Measurements from ENCODE around the gene DNAH2. TPM values are rescaled to one million over a fixed set of nuclear protein-coding genes. Genes with fewer than 3 reads are reported as not detected.

Gene DNAH2
- total RNA-seq, 1 experiment from 2014 or later: under 0.01 TPM

DNA sequence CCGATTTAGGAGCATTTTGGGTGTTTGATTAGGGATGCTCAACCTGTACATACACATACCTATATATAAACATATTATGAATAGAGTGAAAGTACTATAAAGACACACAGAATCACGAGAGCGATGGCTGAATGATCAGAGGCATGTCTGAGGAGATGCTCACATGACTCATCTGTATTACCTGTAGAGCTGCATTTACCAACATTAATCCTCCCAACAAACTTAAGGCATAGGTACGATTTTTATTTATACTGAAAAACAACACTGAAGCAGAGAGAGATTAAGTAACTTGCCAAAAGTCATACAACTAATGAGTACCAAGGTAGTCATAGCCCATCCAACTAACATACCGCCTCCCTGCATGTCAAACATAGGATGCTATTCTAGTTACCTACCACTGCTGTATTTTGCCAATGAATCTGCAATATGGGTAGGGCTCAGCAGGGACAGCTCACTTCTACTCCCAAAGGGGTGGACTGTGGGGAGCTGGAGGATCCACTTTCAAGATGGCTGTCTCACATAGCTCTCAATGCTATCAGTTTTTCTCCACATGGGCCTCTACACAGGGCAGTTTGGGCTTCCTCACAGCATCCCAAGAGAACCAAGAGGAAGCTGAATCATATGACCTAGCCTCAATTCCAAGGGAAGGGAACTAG is 147.6 kb downstream of the DNAH2 start:
- no peak for DNase-seq (ENCODE audit: low read depth)

DNA sequence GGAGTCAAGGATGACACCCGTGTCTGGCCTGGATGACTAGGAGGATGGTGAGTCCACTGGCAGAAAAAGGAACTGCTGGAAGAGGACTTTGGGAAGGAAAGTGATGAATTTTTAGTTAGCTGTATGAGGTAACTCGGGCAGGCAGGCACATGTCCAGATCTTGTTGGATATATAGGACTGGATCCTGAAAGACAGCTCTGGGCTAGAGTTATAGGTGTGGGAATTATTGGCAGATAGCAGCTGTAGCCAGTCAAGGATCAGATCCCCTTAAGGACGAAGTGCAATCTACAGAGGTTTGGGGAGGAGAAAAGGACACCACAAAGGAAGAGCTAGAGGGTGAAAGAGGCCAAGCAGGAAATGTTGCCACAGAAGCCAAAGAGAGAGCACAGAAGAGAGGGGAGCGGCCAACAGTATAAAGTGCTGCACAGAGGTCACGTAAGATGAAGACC is 150.4 kb downstream of the DNAH2 start:
- no peak for DNase-seq (ENCODE audit: low read depth)

GRCh38 chr17:7873051-7873450 is 155.5 kb downstream of the DNAH2 start:
- no peak for DNase-seq (ENCODE audit: low read depth)

DNA sequence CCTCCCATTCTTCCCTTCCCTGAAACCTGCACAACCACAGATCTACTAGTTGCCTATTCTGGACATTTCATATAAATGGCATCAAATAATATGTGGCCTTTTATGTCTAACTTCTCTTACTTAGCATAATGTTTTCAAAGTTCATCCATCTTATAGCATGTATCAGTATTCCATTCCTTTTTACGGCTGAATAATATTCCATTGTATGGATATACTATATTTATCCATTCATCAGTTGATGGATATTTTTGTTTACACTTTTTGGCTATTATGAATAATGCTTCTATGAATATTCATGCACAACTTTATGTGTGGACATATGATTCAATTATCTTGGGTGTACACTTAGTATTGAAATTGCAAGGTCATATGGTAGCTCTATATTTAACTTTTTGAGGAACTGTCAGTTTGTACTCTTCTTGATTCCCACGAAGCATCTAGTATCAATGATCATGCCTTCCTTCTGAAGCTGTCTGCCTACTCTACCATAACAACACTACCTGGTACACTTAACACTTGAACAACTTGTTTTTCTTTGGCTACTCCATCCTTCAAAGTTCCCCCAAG is 158.3 kb downstream of the DNAH2 start:
- no peak for DNase-seq (ENCODE audit: low read depth)

DNA sequence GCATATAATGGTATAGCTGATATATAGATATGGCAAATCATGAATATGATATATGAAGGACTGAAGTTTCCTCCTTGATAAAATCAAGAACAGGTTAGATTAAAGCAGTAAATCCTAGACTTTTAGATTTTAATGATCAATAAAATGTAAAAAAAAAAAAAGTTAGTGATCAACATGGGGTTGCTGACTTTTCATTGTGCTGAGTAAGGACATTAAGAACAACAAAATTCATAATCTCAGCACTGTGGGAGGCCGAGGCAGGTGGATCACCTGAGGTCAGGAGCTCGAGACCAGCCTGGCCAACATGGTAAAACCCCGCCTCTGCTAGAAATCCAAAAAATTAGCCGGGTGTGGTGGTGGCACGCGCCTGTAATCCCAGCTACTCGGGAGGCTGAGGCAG is 160.7 kb downstream of the DNAH2 start:
- DNase-seq (ENCODE audit: low read depth): no peak

DNA sequence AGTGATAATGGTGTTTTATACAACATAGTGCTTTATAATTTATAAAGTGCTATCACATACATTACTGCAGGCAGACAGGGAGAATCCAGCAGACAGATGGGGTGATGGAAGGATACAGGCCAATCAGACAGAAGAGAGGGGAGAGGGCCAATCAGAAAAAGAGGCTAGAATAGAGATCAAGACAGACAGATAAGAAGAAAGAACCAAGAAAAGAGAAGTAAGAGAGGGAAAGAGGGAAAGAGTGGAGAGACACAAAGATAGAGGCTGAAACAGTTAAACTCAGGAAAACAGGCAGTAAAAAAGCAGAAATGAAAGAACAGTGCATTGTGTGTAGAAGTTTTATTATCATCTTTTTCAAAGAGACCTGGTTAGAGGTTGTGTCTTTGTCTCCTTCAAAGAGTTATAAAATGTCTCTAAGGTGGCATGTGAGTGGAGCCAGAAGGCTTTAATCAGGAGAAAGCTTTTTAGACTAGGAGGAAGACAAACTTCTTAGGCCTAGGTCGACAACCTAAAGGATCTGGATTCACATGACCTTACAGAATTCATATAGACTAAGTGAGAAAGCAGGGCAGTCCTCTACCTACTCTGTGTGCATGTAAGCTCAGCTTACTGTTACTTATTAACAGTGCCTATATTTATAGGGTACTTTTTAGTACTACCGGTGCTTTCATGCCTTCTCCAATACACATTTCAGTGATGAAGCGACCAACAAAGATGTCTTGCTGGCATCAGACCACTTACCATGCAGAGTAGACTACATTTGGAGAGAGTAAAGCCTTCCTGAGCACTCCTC is 162.7 kb downstream of the DNAH2 start:
- DNase-seq (ENCODE audit: low read depth): no peak

- no peak for DNase-seq (ENCODE audit: low read depth)
Measured at GRCh38 chr17:7881276-7882054, 163.9 kb downstream of the DNAH2 start.

GRCh38 chr17:7882068-7882467 is 164.5 kb downstream of the DNAH2 start:
- no peak for DNase-seq (ENCODE audit: low read depth)

GRCh38 chr17:7882629-7883028 is 165.1 kb downstream of the DNAH2 start:
- no peak for DNase-seq (ENCODE audit: low read depth)

Other genes starting within 250 kb of the DNAH2 start
- 6.1 and 6.5 TPM in 2 replicates for gene ZBTB4, start 238.1 kb upstream of the DNAH2 start, total RNA-seq (2014; rRNA removed; shearing (Covaris generic))
- gene SLC35G6, start 236.3 kb upstream of the DNAH2 start, total RNA-seq (2014; rRNA removed; shearing (Covaris generic)): 0.06 TPM in 1 of 2 replicates, not detected in the other
- 56.2 and 74.4 TPM in 2 replicates for gene POLR2A, start 233.4 kb upstream of the DNAH2 start, total RNA-seq (2014; rRNA removed; shearing (Covaris generic))
- 1.6 and 6.4 TPM in 2 replicates for gene TNFSF12, start 168.7 kb upstream of the DNAH2 start, total RNA-seq (2014; rRNA removed; shearing (Covaris generic))
- 1.9 TPM in 1 of 2 replicates, not detected in the other for gene TNFSF13, start 159.0 kb upstream of the DNAH2 start, total RNA-seq (2014; rRNA removed; shearing (Covaris generic))
- 92.2 and 104 TPM in 2 replicates for gene SENP3, start 155.8 kb upstream of the DNAH2 start, total RNA-seq (2014; rRNA removed; shearing (Covaris generic))
- 13.8 and 15.0 TPM in 2 replicates for gene CD68, start 138.1 kb upstream of the DNAH2 start, total RNA-seq (2014; rRNA removed; shearing (Covaris generic))
- 183 and 266 TPM in 2 replicates for gene MPDU1, start 133.9 kb upstream of the DNAH2 start, total RNA-seq (2014; rRNA removed; shearing (Covaris generic))
- 0.57 TPM in 1 of 2 replicates, not detected in the other for gene SOX15, start 127.7 kb upstream of the DNAH2 start, total RNA-seq (2014; rRNA removed; shearing (Covaris generic))
- gene FXR2, start 102.8 kb upstream of the DNAH2 start, total RNA-seq (2014; rRNA removed; shearing (Covaris generic)): 60.5 and 87.4 TPM in 2 replicates
- gene SAT2, start 89.9 kb upstream of the DNAH2 start, total RNA-seq (2014; rRNA removed; shearing (Covaris generic)): 24.0 and 71.8 TPM in 2 replicates
- 0.69 TPM in 1 of 2 replicates, not detected in the other for gene SHBG, start 87.6 kb upstream of the DNAH2 start, total RNA-seq (2014; rRNA removed; shearing (Covaris generic))
- not detected in 2 replicates for gene ATP1B2, start 66.8 kb upstream of the DNAH2 start, total RNA-seq (2014; rRNA removed; shearing (Covaris generic))
- 47.8 and 70.9 TPM in 2 replicates for gene TP53, start 30.3 kb upstream of the DNAH2 start, total RNA-seq (2014; rRNA removed; shearing (Covaris generic))
- 33.7 and 41.4 TPM in 2 replicates for gene WRAP53, start 29.3 kb upstream of the DNAH2 start, total RNA-seq (2014; rRNA removed; shearing (Covaris generic))
- 1.0 and 2.1 TPM in 2 replicates for gene EFNB3, start 12.5 kb upstream of the DNAH2 start, total RNA-seq (2014; rRNA removed; shearing (Covaris generic))
- gene KDM6B, start 116.5 kb downstream of the DNAH2 start, total RNA-seq (2014; rRNA removed; shearing (Covaris generic)): 0.11 and 0.60 TPM in 2 replicates
- gene TMEM88, start 137.3 kb downstream of the DNAH2 start, total RNA-seq (2014; rRNA removed; shearing (Covaris generic)): 0.46 TPM in 1 of 2 replicates, not detected in the other
- 99.2 and 136 TPM in 2 replicates for gene NAA38, start 139.8 kb downstream of the DNAH2 start, total RNA-seq (2014; rRNA removed; shearing (Covaris generic))
- 5.5 and 6.7 TPM in 2 replicates for gene CYB5D1, start 140.3 kb downstream of the DNAH2 start, total RNA-seq (2014; rRNA removed; shearing (Covaris generic))
- gene CHD3, start 171.0 kb downstream of the DNAH2 start, total RNA-seq (2014; rRNA removed; shearing (Covaris generic)): 27.5 and 31.8 TPM in 2 replicates
- gene RNF227, start 198.5 kb downstream of the DNAH2 start, total RNA-seq (2014; rRNA removed; shearing (Covaris generic)): 0.54 and 1.6 TPM in 2 replicates
- gene KCNAB3, start 212.1 kb downstream of the DNAH2 start, total RNA-seq (2014; rRNA removed; shearing (Covaris generic)): 0.29 and 2.5 TPM in 2 replicates
- gene TRAPPC1, start 214.2 kb downstream of the DNAH2 start, total RNA-seq (2014; rRNA removed; shearing (Covaris generic)): 5.4 and 13.1 TPM in 2 replicates
- 14.9 and 22.0 TPM in 2 replicates for gene CNTROB, start 214.5 kb downstream of the DNAH2 start, total RNA-seq (2014; rRNA removed; shearing (Covaris generic))

All from Daoy (cell line).